Hematopoietic multipotent progenitor cell treated with erythropoietin and hydrocortisone succinate and interleukin-3 and kit ligand, for 17 days (in vitro differentiated cells): ENCODE measurements around the gene ARMH1.
"Not testable (repeated sequence)": the region's sequence is repeated elsewhere in the genome, so short reads cannot be mapped to it uniquely, and the experiment has no call there.

Experiments used
- DNase-seq: peaks from one replicate; pipeline ENCODE4 v3.0.0-alpha.2; 2015; ENCODE audit warnings: low spot score

ARMH1 gene

DNA sequence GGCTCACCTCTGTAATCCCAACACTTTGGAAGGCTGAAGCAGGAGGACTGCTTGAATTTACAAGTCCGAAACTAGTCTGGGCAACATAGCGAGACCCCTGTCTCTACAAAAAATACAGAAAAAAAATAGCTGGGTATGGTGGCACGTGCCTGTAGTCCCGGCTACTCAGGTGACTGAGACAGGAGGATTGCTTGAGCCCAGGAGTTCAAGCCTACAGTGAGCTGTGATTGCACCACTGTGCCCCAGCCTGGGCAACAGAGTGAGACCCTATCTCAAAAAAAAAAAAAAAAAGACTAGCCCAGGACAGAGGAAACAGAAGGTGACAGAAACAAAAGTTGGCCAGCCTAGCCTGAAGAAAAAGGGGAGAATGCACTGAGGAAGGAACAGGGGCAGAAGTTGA lies 21.2 kb downstream of the ARMH1 start:
- DNase-seq, result no peak

DNA sequence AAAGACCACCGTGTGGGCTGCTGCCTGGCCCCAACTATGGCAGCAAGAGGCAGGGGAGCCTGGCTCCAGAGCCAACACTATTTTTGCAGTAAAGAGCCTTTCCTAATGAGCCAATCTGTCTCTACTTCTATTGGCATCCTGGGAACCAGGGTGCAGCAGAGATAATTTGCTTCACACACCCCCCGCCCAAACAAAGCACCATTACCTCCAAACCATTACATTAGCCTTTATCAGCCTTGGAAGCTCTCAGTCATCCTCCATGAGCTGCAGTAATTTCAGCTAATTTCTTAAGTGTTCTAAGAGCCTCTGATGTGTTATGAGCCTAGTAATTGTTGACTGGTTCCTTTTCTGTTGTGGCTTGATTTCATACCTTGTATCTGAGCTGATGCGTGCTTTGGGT lies 21.6 kb downstream of the ARMH1 start:
- no peak for DNase-seq

DNA sequence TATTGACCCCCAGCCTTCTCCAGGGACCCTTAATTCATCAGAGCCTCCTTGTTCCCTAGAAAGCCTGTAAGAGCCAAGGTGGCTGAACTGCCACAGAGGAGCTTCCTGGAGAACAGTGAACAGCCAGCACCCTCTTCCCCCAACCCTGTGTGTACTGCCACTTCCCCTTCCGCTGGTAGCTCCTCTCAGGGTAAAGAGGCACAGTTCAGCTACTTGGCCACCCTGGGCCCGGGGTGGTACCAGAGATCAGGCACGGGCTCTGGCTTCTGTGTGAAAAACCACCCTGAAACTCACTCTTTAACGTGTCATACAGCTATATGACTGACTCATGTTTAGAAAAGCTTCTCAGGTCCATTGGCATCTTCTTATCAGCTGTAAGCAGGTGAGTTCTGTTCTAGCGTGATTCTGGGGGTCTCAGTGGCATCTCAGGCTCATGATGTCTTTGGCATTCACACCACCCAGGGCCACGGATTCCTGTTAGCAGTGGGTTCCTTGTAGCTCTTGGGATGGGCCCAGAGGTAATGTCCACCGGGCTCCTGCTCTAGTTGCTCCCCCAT lies 22.4 kb downstream of the ARMH1 start:
- DNase-seq, result no peak

DNA sequence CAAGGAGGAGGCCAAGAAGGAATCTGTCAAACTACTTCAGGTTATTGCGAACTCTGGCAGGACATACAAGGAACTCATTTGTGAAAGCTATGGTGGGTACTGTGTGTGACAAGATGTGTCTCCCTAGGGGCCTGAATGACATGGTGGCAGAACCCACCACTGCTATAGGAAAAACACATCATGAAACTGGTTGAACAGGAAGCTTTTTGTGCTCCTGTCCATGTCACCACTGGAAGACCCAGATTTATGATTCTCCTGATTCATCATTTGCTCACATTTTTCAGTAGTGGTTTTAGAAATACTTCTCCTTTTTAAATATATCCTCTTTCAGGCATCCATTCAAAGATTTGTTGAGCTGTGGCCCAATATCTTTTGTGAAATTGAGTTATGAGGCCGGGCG lies 23.6 kb downstream of the ARMH1 start:
- no peak for DNase-seq

DNA sequence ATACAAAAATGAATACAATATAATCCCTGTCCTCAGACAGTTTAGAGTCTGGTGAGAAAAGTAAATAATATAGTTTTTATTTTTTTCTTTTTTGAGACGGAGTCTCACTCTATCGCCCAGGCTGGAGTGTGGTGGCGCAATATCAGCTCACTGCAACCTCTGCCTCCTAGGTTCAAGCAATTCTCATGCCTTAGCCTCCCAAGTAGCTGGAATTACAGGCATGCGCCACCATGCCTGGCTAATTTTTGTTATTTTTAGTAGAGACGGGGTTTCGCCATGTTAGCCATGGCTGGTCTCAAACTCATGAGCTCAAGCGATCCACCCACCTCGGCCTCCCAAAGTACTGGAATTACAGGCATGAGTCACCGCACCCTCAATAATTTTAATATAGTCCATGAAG lies 24.9 kb downstream of the ARMH1 start:
- not testable (repeated sequence) for DNase-seq

DNA sequence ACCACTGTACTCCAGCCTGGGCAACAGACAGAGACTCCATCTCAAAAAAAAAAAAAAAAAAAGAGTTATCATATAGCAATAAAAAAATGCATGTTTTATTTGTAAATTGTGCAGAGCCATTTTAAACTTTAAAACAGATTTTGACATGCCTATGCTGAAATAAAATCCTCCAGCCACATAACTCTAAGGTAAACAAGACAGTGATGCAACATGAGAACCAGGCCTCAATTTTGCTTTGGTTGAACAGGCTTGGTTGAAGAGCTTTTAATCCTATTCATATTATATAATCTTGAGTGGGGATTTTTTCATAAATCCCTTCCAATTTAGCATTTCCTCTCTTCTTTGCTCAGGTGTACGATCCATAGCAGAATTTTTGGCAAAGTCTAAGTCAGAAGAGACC lies 26.1 kb downstream of the ARMH1 start:
- no peak for DNase-seq

DNA sequence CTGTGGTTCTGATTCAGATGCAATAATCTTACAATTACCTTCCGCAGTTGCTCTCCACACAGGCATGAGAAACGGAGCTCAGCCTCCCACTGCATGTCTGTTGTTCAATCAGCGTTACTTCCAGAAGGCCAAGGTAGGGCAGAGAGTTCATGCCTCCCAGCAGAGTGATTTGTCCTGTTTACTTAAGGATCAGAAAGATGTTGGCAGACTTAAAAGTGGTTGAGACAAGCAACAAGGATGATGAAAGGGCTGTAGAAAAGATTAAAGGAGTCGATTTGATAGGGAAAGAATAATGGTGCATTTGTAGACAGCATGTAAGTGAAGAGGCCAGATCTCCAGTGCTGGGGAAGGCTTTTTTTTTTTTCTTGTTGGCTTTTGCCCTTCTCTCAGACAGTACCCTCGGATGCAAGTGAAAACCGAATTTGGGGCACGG lies 26.6 kb downstream of the ARMH1 start:
- DNase-seq, result no peak

DNA sequence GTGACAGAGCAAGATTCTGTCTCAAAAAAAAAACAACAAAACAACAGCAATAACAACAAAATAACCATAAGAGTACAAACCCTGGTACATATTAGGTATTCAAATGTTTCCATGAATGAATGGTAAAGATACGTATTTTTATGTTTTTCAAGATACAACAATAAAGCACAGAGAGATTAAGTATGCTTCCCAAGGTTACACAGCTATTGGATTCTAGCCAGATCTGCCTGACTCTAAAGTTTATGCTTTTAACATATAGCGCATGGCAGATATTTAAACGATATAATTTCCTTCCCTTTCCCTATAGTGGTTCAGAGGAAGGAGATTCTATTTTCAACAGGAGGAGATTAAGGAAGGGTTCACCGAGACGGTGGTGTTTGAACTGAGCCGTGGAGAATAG lies 31.0 kb downstream of the ARMH1 start:
- no peak for DNase-seq

DNA sequence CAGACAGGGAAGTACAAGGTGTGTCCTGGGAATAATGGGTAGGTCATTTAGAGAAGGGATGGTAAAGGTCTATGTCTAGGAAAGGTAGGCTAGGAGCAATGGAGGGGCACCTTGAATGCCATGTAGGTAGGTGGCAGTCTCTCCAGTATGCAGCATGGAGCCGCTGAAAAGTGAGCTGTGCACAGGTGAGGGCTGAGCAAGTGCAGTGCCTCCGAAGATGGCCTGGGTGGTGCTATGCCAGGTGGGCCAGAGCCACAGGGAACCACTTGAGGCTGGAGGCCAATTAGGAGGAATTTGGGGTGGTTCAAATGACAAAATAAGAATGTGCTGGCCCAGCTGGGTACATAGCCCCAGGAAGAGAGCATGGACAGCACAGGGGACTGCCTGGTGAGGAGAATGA lies 31.4 kb downstream of the ARMH1 start:
- DNase-seq, result no peak

DNA sequence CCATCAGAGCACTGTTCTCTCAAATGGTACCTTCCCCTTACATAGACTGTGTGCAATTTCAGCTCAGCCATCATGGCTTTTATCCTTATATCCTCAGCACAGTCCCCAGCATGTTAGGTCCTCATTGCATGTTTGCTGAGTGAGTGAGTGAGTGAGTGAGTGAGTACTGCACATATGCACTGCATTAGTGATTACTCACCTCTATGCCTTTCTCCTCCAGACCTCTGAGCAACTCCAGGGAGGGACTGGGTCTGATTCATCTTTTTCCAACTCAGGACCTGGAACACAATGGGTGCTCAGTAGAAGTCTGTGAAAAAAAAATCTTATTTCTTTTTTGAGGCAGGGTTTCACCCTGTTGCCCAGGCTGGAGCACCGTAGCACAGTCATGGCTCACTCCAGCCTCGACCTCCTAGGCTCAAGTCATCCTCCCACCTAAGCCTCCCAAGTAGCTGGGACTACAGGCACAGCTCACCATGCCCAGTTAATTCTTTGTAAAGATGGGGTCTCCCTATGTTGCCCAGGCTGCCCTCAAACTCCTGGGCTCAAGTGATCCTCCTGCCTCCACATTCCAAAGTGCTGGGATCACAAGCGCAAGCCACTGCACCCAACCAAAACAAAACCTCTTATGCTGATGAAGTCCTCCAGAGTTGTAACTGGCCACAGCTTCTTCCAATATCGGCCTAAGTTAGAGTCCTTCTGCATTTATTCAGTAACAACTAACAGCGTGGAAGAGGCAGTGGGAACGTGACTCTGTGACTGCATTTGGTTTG lies 32.8 kb downstream of the ARMH1 start:
- no peak for DNase-seq

DNA sequence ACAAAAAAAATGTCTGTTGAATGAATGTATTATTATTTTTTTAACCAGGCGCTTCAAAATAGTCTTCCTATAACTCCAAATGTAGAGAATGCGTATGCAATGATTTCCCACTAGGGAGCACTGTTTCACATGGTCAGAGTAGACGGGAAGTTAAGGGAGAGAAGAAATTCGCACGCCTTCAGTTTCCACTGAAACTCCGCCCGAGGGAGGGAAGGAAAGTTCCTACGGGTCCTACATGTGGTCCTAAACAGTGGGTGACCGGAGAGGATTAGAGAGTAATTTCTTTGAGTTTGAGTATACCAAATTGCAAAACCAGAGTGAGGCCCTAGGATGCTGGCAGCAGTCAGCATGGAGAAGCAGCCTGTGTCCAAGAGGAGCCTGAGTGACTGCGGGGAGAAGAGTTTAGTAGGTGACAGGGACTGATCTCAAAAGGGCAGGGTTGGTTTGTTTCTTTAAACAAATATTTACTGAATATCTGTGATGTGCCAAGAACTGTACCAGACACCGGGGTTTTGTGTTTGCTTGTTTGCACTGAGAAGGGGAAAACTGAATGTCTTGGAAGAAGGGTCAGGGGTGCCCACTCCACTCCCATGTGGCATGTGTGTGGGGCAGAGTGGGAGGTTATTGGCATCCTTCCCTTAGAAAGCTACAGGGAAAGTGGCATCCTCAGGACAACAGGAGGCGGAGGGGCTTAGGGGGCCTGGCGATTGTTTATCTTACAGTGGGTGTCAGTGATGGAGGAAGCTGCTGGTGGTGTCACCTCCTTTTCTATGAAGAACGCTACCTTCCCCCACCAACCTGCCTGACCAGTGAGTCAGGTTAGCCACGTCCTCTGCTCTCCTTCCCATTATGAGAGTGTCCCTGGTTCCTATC lies 33.7 kb downstream of the ARMH1 start:
- DNase-seq, result peak; percentile 36

DNA sequence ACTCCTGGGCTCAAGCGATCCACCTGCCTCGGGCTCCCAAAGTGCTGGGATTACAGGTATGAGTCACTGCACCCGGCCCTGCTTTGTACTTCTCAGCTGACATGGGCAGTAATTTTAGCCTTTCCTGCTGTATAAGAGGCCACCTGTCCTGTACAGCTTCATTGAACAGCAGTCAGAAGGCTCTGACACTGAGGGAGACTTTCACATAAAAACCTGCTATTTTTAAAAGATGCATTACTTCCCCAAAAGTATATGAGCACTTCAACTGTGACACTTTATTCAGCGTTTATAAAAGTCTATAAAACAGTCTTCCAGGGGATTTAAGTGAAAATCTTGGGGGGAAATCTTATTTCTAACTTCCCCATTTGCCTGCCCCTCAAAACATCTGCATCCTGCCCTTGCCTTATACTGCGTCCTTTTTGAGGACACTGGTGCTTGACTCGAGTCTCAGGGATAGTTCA lies 38.8 kb downstream of the ARMH1 start:
- no peak for DNase-seq

DNA sequence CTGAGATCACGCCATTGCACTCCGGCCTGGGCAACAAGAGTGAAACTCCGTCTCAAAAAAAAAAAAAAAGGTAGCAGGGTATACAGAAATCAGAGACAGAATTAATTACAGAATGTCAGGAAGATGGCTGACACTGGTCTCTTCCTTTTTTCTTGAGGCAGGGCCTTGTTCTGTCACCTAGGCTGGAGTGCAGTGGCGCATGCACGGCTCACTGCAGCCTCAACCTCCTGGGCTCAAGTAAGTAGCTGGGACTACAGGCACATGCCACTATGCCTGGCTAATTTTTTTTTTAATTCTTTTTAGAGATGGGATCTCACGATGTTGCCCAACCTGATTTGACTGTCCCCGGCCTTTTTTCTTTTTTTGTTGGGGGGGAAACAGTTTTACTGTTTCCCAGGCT lies 40.0 kb downstream of the ARMH1 start:
- DNase-seq, result no peak

DNA sequence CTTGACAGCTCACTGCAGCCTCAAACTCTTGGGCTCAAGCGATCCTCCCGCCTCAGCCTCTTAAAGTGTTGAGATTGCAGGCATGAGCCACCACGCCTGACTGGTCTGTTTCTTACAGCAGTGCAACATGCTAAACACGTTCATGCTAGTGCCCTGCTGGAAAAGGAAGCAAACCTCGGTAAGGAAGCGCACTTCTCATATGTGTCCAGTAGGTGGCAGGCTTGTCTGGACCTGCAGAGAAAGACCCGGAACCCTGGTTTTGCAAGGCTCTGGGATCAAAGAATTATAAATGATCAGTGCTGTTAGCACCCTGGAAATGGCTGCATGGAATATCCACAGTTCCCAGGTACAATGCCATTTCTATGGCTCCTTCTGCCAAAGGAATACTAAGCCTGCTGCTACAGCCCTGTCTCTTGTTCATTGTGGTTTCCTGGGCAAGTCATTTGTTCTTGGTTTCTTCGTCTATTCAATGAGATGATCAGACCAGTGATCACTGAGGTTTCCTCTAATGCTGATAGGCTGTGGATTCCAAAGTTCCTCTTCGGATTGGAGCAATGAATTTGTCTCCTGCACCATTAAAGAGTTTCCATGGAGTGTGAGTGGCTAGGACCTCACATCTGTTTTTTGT lies 40.5 kb downstream of the ARMH1 start:
- DNase-seq, result peak; percentile 77

DNA sequence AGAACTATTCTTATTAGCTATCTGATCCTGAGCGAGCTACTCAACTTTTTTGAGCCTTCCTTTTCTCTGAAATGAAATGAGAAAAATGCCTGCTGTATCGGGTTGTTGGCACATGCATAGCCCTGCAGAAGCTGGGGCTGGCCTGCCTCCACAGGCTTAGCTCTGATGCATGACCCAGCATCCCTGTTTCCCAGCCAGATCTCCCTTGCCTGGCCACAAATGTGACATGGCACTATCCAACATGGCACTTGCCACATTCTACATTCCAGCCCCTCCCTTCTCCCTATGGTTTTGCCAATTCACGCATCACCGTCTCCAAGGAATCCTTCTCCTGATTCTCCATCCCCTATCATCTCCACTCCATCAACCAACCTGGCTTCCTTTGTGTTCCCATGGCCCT lies 42.6 kb downstream of the ARMH1 start:
- no peak for DNase-seq

DNA sequence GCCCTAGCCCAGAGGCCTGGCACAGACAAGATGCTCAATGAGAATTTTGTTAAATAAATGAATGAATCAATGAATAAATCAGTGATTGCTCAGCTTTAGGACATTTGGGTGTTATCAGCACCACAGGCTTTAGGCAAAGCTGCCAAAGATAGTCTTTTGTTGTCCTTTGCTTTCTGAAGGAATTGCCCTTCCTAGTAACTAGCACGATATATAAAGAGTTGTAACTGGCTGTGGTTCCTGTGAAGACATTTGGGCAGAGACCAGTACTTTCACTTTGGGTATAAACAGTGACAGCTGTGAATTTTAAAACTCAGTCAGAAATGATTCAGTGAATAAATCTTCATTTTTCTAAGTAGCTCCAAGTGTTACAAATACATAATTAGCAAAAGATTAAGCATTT lies 43.1 kb downstream of the ARMH1 start:
- no peak for DNase-seq

DNA sequence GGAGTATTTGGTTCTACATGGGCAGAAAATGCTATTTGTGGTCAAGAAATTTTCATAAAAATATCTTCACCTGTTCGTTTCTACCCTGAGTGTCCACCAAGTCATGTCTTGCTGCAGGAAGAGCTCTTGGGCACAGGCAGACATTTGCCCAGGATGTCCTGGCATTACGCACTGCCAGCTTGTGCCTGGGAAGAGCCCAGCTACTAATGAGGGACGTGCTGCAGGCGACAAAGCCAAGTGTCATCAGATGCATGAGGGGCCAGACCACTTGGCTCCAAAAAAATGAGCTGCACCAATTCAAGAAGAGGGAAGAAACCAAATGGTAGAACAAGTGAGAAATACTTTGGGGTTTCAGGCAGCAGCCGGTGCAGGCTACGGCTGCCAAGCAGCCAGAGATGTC lies 43.6 kb downstream of the ARMH1 start:
- DNase-seq, result no peak

DNA sequence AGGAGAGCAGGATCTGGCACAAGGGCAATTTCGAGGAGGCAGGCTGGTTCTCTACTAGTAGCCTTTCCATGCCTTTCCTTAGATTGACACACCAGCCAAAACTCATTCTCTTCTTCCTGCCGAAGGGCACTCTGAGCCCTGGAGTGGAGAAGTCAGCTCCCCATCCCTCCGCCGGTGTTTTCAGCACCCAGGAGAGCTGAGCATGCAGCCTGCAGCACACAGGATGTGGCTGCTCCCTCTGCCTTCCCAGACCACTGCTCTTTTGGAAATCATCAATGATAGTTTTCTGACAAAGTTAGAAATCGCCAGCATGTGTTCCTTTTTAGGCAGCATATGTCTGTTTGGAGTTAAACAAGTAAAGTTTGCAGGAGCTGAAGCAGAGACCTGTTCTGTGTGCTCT lies 44.8 kb downstream of the ARMH1 start:
- no peak for DNase-seq

DNA sequence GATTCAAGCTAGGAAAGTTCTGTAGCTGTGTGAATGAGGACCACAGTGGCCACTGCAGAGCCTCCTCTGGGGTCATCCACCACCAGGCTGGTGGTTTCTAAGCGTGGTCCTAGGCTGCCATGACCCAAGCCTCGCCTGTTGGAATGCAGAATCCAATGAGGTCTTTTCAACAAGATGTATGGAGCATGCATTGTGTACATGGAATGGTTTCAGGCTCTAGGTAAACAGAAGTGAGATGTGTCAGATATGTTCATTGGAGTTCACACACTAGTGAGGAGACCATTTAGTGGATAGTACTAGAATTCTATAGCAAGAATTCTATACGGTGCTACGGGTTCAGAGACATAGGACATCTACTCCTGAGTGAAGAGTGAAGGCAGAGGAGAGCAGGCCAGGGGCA lies 45.8 kb downstream of the ARMH1 start:
- DNase-seq, result no peak

DNA sequence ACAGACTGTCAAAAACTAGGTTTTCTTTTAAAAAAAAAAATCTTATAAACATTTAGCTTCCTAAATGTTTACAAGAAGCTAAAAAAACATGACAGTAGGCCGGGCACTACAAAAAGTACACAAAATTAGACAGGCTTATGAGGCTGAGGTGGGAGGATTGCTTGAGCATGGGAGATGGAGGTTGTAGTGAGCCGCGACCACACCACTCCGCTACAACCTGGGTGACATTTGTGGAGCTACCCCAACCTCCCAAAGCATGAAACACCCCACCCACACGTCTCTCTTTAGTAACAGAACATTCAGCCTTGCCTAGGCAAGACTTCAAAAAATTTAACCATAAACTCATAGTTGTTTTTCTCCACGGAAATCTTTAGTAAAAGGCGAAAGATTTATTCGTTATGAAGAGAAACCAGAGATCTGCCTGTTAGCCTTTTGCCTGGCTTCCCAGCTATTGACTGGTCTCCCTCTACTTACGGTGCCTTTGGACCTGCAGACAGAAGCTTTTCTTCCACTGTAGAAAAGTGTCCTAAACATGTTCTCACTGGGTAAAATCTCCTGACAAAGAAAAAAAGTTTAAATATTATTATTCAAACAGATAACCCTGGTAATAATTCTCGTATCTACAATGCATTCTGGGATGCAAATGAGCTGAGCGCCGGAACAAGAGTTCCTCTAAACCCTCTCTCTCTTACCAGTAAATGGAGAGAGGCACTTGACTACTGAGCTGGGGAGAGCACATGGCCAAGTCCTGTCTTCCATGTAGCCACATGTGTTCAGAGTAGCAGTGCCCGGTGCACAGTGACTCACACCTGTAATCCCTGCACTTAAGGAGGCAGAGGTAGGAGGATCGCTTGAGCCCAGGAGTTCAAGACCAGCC lies 47.2 kb downstream of the ARMH1 start:
- DNase-seq, result no peak

DNA sequence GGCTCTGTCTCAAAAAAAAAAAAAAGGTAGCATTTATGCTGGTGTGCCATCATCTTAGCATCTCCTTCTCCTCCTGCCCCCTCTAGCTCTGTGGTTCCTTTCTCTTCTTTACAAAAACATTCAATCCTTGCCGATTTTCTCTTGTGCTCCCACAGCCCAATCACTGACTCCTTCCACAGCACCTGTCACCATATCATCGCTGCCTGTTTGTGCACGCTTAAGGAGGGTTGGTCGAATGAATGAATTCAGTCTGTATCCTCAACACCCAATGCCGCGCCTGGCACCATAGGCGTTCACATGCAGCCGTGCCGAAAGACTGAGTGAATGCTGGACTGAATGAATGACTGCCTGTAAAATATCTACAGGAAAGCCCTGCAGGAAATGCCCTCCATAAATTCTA lies 48.5 kb downstream of the ARMH1 start:
- DNase-seq, result no peak
